Skeletal muscle cell (primary cell): ENCODE data around the gene MIXL1.
"Not testable (repeated sequence)": the region's sequence is repeated elsewhere in the genome, so short reads cannot be mapped to it uniquely, and the experiment has no call there.

Experiments used
- DNase-seq: peaks from one replicate; pipeline ENCODE4 v3.0.0-alpha.2; 2010; ENCODE audit warnings: low read depth
- H3K4me3 ChIP-seq: 2 replicates; pipeline ENCODE4 v1.5.1; 2011; ENCODE audit warnings: low read depth, mild to moderate bottlenecking, control low read depth, low read length, moderate library complexity

The MIXL1 gene

DNA sequence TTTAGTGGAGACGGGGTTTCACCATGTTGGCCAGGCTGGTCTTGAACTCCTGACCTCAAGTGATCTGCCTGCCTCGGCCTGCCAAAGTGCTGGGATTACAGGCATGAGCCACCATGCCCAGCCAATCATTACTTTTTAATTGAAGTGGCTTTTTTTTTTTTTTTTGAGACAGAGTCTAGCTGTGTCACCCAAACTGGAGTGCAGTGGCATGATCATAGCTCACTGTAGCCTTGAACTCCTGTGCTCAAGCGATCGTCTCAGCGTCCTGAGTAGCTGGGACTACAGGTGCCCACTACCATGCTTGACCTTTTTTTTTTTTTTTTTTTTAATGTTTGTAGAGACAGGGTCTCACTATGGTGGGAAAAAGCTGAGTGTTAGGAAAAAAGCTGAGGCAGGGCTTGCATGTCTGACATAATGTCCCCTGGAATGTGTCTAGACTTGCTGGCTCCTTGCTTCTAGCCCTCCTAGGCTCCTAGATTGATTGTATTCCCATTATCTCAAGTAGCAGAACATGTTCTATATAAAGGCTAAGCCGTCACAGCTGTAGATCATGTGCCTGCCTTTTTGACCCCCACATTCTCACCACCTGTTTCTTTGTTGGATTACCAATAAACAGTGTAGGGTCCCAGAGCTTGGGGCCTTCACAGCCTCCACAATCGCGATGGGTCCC is 48.9 kb downstream of the MIXL1 start:
- not testable (repeated sequence) for H3K4me3 ChIP-seq, DNase-seq

GRCh38 chr1:226274138-226274537 is 50.7 kb downstream of the MIXL1 start:
- DNase-seq: no peak
- no peak overlapping the region for H3K4me3 ChIP-seq

GRCh38 chr1:226276077-226276682 is 52.7 kb downstream of the MIXL1 start:
- no peak overlapping the region for H3K4me3 ChIP-seq
- no peak for DNase-seq
